NB4 (cell line): ENCODE measurements around the gene TMA7B.

Experiments used
- CTCF ChIP-seq: IDR thresholded peaks from one replicate; pipeline ENCODE4 v1.5.1; 2012; ENCODE audit warnings: low read depth, low read length
- MYC ChIP-seq: IDR thresholded peaks from 2 replicates; pipeline ENCODE4 v1.6.1; 2011; ENCODE audit warnings: low read depth, low read length
- POLR2A ChIP-seq: IDR thresholded peaks from 2 replicates; pipeline ENCODE4 v1.6.1; 2011; ENCODE audit warnings: mild to moderate bottlenecking; ENCODE audit not compliant: insufficient read length; ENCODE audit errors: extremely low read depth
- TF ChIP-seq, protein P1 (sequence below): IDR thresholded peaks from 2 replicates; pipeline ENCODE4 v1.6.1; 2011; ENCODE audit warnings: low read depth, low read length

GRCh38 chr22:39959640-39960447 lies at the start of gene TMA7B:
- TF ChIP-seq, protein P1, sequence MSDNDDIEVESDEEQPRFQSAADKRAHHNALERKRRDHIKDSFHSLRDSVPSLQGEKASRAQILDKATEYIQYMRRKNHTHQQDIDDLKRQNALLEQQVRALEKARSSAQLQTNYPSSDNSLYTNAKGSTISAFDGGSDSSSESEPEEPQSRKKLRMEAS, result 0 out of 2 replicates have a peak, but pooled peaks have one; percentile 16
- TF ChIP-seq CTCF, result peak; percentile 30
- TF ChIP-seq MYC, result no peak
- TF ChIP-seq POLR2A, result no peak
